A549 (cell line): ENCODE data around the gene PKN1.

ENCODE experiments used
- CEBPB ChIP-seq, 2 experiments: fragments of >200 bp in 1 of 2; sonication (Bioruptor Twin) in 1 of 2; formaldehyde crosslinking in 1 of 2; IDR thresholded peaks; 2 replicates each; pipeline ENCODE4 v1.6.1; 2012 to 2016
- CTCF ChIP-seq: fragments of >200 bp; sonication (Bioruptor Twin); formaldehyde crosslinking; IDR thresholded peaks from 3 replicates; pipeline ENCODE4 v1.5.1; 2016
- E2F6 ChIP-seq: IDR thresholded peaks from 2 replicates; pipeline ENCODE4 v1.6.1; 2012; ENCODE audit warnings: low read depth, borderline replicate concordance
- GATA3 ChIP-seq: IDR thresholded peaks from 2 replicates; pipeline ENCODE4 v1.6.1; 2012; ENCODE audit warnings: borderline replicate concordance
- HOXA7 ChIP-seq: fragments of 250-450 bp; sonication (Bioruptor Pico); IDR thresholded peaks from 2 replicates; pipeline ENCODE4 v1.5.0; 2020; ENCODE audit warnings: mild to moderate bottlenecking, moderate library complexity
- JUN ChIP-seq, 2 experiments: fragments of >200 bp; sonication (Bioruptor Twin); formaldehyde crosslinking; IDR thresholded peaks; 2 replicates in 1 of 2; 3 replicates in 1 of 2; pipeline ENCODE4 v1.6.1; 2016 to 2017
- ZC3H11A ChIP-seq: fragments of 450-650 bp; IDR thresholded peaks from 2 replicates; pipeline ENCODE4 v1.6.1; 2014; ENCODE audit warnings: antibody characterized with exemption, mild to moderate bottlenecking

- no peak for TF ChIP-seq CEBPB (IDR thresholded peaks at IDR 0.05)
- no peak for TF ChIP-seq CTCF
- no peak for TF ChIP-seq HOXA7 (CRISPR knock-in tag)
- 0 out of 2 replicates have a peak, but pooled peaks have one; percentile 13 for TF ChIP-seq GATA3
- TF ChIP-seq ZC3H11A, result no peak
- TF ChIP-seq E2F6, result 0 out of 2 replicates have a peak, but pooled peaks have one; percentile 29
- TF ChIP-seq JUN (IDR thresholded peaks at IDR 0.05), result peak; percentile 67 to 93; a peak in 4 of 5 replicates
Observed at GRCh38 chr19:14517840-14518505, 84.9 kb downstream of the PKN1 start, which contains the start of gene DNAJB1.
